Astrocyte (in vitro differentiated cells and primary cell): ENCODE results near the gene SMAD3. TPM values are rescaled to one million over a fixed set of nuclear protein-coding genes. Genes with fewer than 3 reads are reported as not detected.

Experiments used
- DNase-seq: peaks from one replicate; pipeline ENCODE4 v3.0.0-alpha.2; 2010; ENCODE audit warnings: low read depth
- FAIRE-seq: peaks from 2 replicates; lab custom pipeline; 2011; peaks lifted over from hg19 to GRCh38; lab: Jason Lieb, UNC
- H2AFZ ChIP-seq: 2 replicates; pipeline ENCODE4 v1.6.0; 2012; ENCODE audit warnings: low read depth, low read length, inconsistent platforms
- H3K27ac ChIP-seq: 2 replicates; pipeline ENCODE4 v1.5.1; 2011; ENCODE audit warnings: low read depth, low read length, inconsistent platforms
- H3K27me3 ChIP-seq: 2 replicates; pipeline ENCODE4 v1.6.0; 2011; ENCODE audit warnings: low read length, inconsistent platforms; ENCODE audit not compliant: insufficient read depth
- H3K36me3 ChIP-seq: 2 replicates; pipeline ENCODE4 v1.5.1; 2011; ENCODE audit warnings: low read length, inconsistent platforms; ENCODE audit not compliant: insufficient read depth
- H3K4me1 ChIP-seq: 2 replicates; pipeline ENCODE4 v1.5.1; 2011; ENCODE audit warnings: low read length, inconsistent platforms; ENCODE audit not compliant: insufficient read depth
- H3K4me2 ChIP-seq: 2 replicates; pipeline ENCODE4 v1.6.0; 2012; ENCODE audit warnings: low read length, inconsistent platforms
- H3K4me3 ChIP-seq: 2 replicates; pipeline ENCODE4 v1.5.1; 2011; ENCODE audit warnings: low read depth, mild to moderate bottlenecking, low read length, inconsistent platforms; ENCODE audit not compliant: insufficient read depth
- H3K79me2 ChIP-seq: 2 replicates; pipeline ENCODE4 v1.6.0; 2012; ENCODE audit warnings: mild to moderate bottlenecking, low read length, inconsistent platforms; ENCODE audit not compliant: insufficient read depth
- H3K9ac ChIP-seq: 2 replicates; pipeline ENCODE4 v1.6.0; 2012; ENCODE audit warnings: mild to moderate bottlenecking, low read length, inconsistent platforms
- H3K9me3 ChIP-seq: 2 replicates; pipeline ENCODE4 v1.5.1; 2012; ENCODE audit warnings: low read depth, mild to moderate bottlenecking, low read length, inconsistent platforms; ENCODE audit not compliant: insufficient read depth
- H4K20me1 ChIP-seq: 2 replicates; pipeline ENCODE4 v1.6.0; 2012; ENCODE audit warnings: low read length, inconsistent platforms; ENCODE audit not compliant: insufficient read depth
- H3K27ac Mint-ChIP-seq: one replicate; pipeline ENCODE4 v1.8.0; 2021; ENCODE audit warnings: mild to moderate bottlenecking, mixed read lengths; ENCODE audit not compliant: unreplicated experiment
- H3K27me3 Mint-ChIP-seq: one replicate; pipeline ENCODE4 v1.8.0; 2021; ENCODE audit warnings: low read depth, mixed read lengths; ENCODE audit not compliant: unreplicated experiment
- H3K36me3 Mint-ChIP-seq: one replicate; pipeline ENCODE4 v1.8.0; 2021; ENCODE audit warnings: low read depth, mixed read lengths; ENCODE audit not compliant: unreplicated experiment
- H3K4me1 Mint-ChIP-seq: one replicate; pipeline ENCODE4 v1.8.0; 2021; ENCODE audit warnings: low read depth, mixed read lengths; ENCODE audit not compliant: unreplicated experiment
- H3K4me3 Mint-ChIP-seq: one replicate; pipeline ENCODE4 v1.8.0; 2021; ENCODE audit warnings: mild to moderate bottlenecking, moderate library complexity, mixed read lengths; ENCODE audit not compliant: unreplicated experiment
- H3K9me3 Mint-ChIP-seq: one replicate; pipeline ENCODE4 v1.8.0; 2021; ENCODE audit warnings: mild to moderate bottlenecking, mixed read lengths; ENCODE audit not compliant: unreplicated experiment
- EZH2 ChIP-seq: IDR thresholded peaks from 2 replicates; pipeline ENCODE4 v1.6.1; 2012; ENCODE audit warnings: mild to moderate bottlenecking, low read length, inconsistent platforms; ENCODE audit not compliant: insufficient read depth
- total RNA-seq: library from RNA; stranded (reverse); gene quantifications from 2 replicates; pipeline ENCODE4 v1.2.1, GENCODE V29; 2021
- TF ChIP-seq, protein P1 (sequence below): IDR thresholded peaks from 2 replicates; pipeline ENCODE4 v1.5.1; 2011; ENCODE audit warnings: low read depth, mild to moderate bottlenecking, inconsistent platforms, low read length, moderate library complexity; ENCODE audit not compliant: insufficient read depth

SMAD3 gene
- total RNA-seq, 1 donor from 2014 or later = 78.0 TPM

DNA sequence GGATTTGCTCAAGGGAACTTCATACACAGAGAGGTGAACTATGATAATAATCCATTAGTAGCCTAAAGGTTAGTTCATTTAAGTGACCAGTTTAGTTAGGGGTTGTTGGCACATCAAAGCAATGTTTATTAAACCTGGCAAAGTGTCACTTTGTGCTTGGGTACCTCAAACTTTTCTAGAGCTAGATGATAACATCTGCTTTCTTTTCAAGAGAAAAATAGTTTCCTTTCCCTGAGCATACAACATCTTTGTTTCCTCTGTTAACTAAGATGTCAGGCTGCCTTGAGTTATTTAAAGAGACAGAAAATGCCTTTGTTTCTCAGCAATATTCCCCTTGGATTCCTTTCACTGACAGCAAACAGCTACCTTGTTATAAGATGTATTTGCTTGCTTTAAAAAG lies 26.7 kb upstream of the SMAD3 start:
- H3K79me2 ChIP-seq = no peaks in the 10 kb centered on the region
- H3K9me3 ChIP-seq = no peaks in the 10 kb centered on the region
- Mint-ChIP-seq H3K4me3 (no peak overlapping the region), H3K27ac (peak overlapping the region; percentile 69), H3K4me1 (peaks cover 46% of the 10 kb centered on the region), H3K36me3 (no peaks in the 10 kb centered on the region), H3K9me3 (no peaks in the 10 kb centered on the region), H3K27me3 (peaks cover 12% of the 10 kb centered on the region)
- no peaks in the 10 kb centered on the region for H3K36me3 ChIP-seq
- no peaks in the 10 kb centered on the region for H3K27me3 ChIP-seq
- DNase-seq = no peak
- peaks cover 18% of the 10 kb centered on the region for H3K4me1 ChIP-seq
- no peak overlapping the region for H3K27ac ChIP-seq
- FAIRE-seq = no peak
- H3K4me3 ChIP-seq = no peak overlapping the region
- no peak overlapping the region for H2AFZ ChIP-seq
- H3K4me2 ChIP-seq = no peak overlapping the region
- no peak overlapping the region for H3K9ac ChIP-seq
- no peaks in the 10 kb centered on the region for H4K20me1 ChIP-seq
- TF ChIP-seq, protein P1, sequence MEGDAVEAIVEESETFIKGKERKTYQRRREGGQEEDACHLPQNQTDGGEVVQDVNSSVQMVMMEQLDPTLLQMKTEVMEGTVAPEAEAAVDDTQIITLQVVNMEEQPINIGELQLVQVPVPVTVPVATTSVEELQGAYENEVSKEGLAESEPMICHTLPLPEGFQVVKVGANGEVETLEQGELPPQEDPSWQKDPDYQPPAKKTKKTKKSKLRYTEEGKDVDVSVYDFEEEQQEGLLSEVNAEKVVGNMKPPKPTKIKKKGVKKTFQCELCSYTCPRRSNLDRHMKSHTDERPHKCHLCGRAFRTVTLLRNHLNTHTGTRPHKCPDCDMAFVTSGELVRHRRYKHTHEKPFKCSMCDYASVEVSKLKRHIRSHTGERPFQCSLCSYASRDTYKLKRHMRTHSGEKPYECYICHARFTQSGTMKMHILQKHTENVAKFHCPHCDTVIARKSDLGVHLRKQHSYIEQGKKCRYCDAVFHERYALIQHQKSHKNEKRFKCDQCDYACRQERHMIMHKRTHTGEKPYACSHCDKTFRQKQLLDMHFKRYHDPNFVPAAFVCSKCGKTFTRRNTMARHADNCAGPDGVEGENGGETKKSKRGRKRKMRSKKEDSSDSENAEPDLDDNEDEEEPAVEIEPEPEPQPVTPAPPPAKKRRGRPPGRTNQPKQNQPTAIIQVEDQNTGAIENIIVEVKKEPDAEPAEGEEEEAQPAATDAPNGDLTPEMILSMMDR = no peak
- TF ChIP-seq EZH2 = no peak

DNA sequence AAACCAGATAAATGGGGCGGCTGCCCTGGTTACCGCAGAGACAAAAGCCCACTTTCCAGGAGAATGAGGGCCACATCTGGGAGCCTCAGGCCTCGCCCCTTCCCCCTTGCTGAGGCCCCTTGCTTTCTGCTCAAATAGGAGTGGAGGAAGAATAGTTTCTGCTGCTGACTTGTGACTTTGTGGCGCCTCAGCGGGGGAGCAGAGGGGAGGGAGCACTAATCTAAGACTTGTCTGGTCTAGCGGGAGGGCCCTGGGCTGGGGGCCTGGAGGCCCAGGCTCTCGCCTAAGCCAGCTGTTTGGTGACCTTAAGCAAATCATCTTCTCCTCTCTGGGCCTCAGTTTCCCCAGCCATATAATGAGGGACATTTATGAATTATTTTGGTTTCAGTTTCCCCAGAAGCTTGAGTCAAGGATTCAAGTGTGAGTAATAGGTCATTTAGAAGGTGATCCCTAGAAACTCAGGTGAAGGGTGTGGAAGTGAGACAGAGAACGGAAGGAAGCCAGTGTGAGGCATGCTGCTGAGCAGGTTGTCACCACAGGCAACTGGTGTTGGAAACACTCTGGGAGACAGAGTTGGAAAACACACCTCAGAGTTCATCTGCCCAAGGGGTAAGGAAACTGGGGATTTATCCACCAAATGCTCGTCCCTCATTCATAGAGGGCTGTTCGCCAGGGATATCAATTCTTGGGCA lies 25.9 kb upstream of the SMAD3 start:
- H3K27me3 ChIP-seq = no peaks in the 10 kb centered on the region
- no peaks in the 10 kb centered on the region for H3K9me3 ChIP-seq
- peaks cover 17% of the 10 kb centered on the region for H3K4me1 ChIP-seq
- DNase-seq (no peak), FAIRE-seq (no peak)
- TF ChIP-seq, protein P1 = no peak
- TF ChIP-seq EZH2 = no peak
- no peaks in the 10 kb centered on the region for H3K36me3 Mint-ChIP-seq
- H3K27ac ChIP-seq = no peak overlapping the region
- no peaks in the 10 kb centered on the region for H3K9me3 Mint-ChIP-seq
- no peaks in the 10 kb centered on the region for H3K79me2 ChIP-seq
- no peak overlapping the region for H3K4me2 ChIP-seq
- H3K4me3 Mint-ChIP-seq = no peak overlapping the region
- H3K4me3 ChIP-seq = no peak overlapping the region
- no peaks in the 10 kb centered on the region for H4K20me1 ChIP-seq
- H2AFZ ChIP-seq = no peak overlapping the region
- peaks cover 48% of the 10 kb centered on the region for H3K4me1 Mint-ChIP-seq
- H3K27ac Mint-ChIP-seq = peak overlapping the region; percentile 69
- peaks cover 4% of the 10 kb centered on the region for H3K27me3 Mint-ChIP-seq
- H3K36me3 ChIP-seq = no peaks in the 10 kb centered on the region
- no peak overlapping the region for H3K9ac ChIP-seq

DNA sequence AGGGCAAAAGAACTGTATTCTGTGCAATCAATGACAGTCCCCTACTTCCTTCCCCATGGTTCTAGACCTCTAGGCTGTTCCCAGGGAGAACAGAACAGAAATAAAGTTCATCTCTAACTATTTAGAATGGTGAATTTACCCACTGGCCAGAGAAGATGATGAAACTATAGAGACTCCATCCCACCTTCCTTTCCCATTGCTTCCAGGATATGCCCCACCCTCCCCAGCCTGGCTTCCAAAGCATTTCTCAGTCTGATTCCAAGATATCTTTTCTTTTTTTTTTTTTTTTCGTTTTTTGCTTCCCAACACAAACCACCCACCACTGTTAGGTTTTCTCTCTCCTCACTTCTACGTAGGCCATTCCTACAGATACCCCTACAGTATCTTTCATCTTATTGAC lies 25.1 kb upstream of the SMAD3 start:
- Mint-ChIP-seq H3K9me3 (no peaks in the 10 kb centered on the region), H3K27me3 (no peaks in the 10 kb centered on the region), H3K27ac (no peak overlapping the region), H3K36me3 (no peaks in the 10 kb centered on the region), H3K4me1 (peaks cover 50% of the 10 kb centered on the region), H3K4me3 (peak overlapping the region; percentile 22)
- Histone ChIP-seq H3K79me2 (no peaks in the 10 kb centered on the region), H4K20me1 (no peaks in the 10 kb centered on the region), H3K9me3 (no peaks in the 10 kb centered on the region), H3K36me3 (no peaks in the 10 kb centered on the region), H3K4me1 (peaks cover 20% of the 10 kb centered on the region), H3K9ac (no peak overlapping the region), H3K27me3 (no peaks in the 10 kb centered on the region), H3K4me2 (no peak overlapping the region), H3K27ac (no peak overlapping the region), H3K4me3 (no peak overlapping the region), H2AFZ (no peak overlapping the region)
- no peak for FAIRE-seq
- no peak for DNase-seq
- no peak for TF ChIP-seq EZH2
- TF ChIP-seq, protein P1 = no peak
